GM19438 (cell line): Measurements from ENCODE around the gene PWWP2B.
A peak's percentile ranks its signal among the peaks of the same experiment; 100 is the strongest.
"Not testable (repeated sequence)": the region's sequence is repeated elsewhere in the genome, so short reads cannot be mapped to it uniquely, and the experiment has no call there.

Experiments
- ATAC-seq: cut with Tn5 transposase; IDR thresholded peaks from one replicate; pipeline ENCODE4 v1.9.1; 2021; ENCODE audit warnings: low read depth; ENCODE audit not compliant: unreplicated experiment

PWWP2B gene

DNA sequence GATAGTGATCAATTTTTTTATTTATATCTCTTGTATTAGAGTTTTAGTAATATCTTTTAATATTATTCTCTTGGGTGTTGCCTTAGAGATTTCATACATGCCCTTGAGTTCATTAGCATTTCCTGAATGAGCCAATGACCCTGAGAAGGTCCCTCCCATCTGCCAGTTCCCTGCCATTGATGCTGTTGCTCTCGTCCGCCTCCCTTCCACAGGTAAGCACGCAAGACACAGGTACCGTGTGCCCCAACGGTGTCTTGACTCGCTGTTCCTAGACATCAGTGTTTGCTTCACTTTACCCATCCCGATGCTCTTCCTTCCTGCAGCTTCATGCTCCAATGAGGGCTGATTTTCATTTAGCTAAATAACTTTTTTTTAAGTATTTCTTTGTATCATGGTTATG, 19.7 kb upstream of the PWWP2B start:
- no peak for ATAC-seq

GRCh38 chr10:132379026-132379425, 18.0 kb upstream of the PWWP2B start:
- ATAC-seq: not testable (repeated sequence)

DNA sequence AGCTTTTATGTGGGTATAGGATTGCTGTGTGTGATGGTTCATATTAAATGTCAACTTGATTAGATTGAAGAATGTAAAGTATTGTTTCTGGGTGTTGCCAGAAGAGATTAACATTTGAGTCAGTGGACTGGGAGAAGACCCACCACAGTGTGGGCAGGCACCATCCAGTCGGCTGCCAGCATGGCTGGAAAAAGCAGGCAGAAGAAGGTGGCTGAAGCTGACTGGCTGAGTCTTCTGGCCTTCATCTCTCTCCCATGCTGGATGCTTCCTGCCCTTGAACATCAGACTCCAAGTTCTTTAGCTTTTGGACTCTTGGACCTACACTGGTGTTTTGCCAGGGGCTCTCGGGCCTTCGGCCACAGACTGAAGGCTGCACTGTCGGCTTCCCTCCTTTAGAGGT, 16.0 kb upstream of the PWWP2B start:
- ATAC-seq: not testable (repeated sequence)

GRCh38 chr10:132381741-132382140, 15.3 kb upstream of the PWWP2B start:
- no peak for ATAC-seq

GRCh38 chr10:132382231-132382922, 14.6 kb upstream of the PWWP2B start:
- no peak for ATAC-seq

DNA sequence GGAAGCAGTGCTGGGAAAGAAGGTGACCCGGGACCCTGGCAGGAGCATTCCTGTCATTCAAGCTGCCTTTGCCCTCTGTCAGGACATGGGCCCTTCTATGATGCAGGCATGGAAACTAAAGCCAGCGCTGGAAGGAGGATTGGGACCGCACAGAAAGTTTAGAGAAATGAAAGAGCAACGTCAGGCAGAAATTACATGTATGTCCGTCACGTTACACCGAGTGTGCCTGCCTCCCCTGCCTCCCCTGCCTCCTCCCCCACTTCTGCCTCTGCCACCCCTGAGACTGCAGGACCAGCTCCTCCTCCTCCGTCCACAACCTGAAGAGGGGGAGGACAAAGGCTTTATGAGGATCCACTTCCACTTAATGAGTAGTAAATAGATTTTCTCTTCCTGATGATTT, 13.9 kb upstream of the PWWP2B start:
- no peak for ATAC-seq

GRCh38 chr10:132383751-132384196, 13.2 kb upstream of the PWWP2B start:
- ATAC-seq: no peak

GRCh38 chr10:132384618-132385388, 12.2 kb upstream of the PWWP2B start:
- ATAC-seq: no peak

- no peak for ATAC-seq
Measured at GRCh38 chr10:132385389-132385667, 11.7 kb upstream of the PWWP2B start.

DNA sequence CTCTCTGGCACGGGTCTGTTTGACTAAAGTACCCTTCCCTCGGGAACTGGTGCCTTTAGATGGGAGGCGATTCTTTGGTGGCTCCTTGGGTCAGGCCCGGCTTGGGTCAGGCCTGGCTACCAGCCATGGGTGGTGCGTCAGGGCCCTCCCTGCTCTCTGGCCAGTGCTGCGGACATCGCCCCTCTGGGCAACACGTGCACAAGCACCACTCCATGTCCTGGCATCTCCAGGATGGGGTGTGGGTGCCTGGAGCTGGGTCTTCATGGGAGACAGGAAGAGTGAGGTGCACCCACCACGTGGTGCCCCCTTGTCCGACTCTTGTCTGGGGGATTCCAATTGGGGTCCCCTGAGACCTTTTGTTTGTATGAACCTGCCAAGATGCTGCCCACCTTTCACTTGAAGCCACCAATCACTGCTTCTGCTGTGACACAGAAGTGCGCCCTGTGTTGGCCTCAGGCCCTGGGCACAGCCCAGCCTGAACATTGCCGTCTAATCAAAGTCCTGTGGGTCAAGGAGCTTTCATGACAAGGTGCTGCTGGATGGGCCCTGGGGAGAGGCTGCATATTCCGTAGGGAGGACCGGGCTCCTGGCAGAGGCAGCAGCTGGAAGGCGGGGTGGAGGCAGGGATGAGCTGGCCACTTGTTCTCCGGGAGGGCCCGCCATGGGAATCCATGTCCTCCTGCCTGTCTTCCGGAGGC, 11.1 kb upstream of the PWWP2B start:
- no peak for ATAC-seq

DNA sequence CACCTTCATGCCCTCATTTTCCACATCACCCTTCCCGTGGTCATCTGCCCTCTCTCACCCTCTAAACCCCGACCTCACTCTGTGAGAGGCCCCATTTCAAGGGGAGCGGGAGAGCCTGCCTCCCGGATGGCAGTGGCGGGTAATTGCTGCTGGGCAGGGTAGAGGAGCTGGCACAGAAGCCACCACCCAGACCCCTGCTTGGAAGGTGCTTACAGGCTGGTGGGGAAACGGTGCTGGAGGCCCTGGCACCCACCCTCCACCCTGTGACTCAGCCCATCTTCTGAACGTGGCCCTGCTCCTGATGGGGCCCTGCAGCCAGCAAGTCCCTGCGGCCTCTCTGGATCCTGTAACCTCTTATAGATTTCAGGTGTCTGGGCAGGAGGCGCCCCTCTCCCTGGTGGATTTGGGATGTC, 10.6 kb upstream of the PWWP2B start:
- ATAC-seq: no peak

- not testable (repeated sequence) for ATAC-seq
Measured at GRCh38 chr10:132386896-132387295, 10.1 kb upstream of the PWWP2B start.

DNA sequence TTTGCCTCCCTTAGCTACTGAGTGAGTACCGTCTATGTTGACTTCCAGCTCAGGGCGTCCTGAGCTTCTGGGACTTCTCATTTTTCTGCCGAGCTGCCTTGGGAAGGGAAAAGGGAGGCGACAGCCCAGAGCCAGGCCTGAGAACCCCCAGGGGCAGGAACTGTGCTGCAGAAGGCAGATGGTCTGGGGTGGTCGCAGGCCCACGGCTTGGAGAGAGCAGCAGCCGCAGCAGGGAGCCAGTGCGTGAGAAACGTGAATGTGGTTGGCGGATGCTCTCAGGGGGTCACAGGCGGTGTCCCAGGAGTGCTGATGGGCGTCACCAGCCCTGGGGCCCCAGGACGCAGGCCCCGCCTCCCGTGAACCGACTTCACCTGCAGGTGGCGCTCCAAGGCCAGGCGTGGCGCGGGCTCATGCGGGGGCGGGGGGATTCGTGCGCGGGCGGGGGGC, 9.2 kb upstream of the PWWP2B start:
- peak; percentile 66 for ATAC-seq

GRCh38 chr10:132388891-132389432, 8.0 kb upstream of the PWWP2B start:
- ATAC-seq: no peak

GRCh38 chr10:132389433-132390169, 7.4 kb upstream of the PWWP2B start:
- no peak for ATAC-seq

DNA sequence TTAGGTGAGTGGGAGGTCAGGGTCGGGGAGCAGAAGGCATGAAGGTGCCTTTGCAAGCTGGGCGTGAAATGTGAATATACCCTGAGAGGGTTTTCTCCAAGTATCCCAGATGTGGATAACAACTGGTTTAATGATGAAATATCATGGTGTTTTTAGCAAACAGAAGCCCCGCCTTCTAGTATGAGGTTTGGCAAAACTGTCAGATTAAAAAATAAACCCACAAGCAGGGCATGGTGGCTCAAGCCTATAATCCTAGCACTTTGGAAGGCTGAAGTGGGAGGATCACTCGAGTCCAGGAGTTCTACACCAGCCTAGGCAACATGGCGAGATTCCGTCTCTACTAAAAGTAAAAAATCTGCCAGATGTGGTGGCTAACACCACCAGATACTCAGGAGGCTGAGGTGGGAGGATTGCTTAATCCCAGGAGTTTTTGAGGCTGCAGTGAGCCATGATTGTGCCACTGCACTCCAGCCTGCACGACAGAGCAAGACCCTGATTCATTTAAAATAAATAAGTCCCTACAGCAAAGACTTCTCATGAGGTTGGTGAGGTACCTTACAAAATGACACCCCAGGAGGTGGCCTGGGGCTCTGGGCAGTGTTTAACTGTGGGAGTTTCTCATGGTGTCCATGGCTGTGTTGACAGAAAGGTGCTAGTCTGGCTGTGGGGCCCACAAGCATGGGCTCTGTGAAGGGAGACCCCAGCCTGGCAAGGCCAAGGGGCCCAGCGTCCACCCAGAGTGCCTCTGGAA, 6.7 kb upstream of the PWWP2B start:
- ATAC-seq: no peak

DNA sequence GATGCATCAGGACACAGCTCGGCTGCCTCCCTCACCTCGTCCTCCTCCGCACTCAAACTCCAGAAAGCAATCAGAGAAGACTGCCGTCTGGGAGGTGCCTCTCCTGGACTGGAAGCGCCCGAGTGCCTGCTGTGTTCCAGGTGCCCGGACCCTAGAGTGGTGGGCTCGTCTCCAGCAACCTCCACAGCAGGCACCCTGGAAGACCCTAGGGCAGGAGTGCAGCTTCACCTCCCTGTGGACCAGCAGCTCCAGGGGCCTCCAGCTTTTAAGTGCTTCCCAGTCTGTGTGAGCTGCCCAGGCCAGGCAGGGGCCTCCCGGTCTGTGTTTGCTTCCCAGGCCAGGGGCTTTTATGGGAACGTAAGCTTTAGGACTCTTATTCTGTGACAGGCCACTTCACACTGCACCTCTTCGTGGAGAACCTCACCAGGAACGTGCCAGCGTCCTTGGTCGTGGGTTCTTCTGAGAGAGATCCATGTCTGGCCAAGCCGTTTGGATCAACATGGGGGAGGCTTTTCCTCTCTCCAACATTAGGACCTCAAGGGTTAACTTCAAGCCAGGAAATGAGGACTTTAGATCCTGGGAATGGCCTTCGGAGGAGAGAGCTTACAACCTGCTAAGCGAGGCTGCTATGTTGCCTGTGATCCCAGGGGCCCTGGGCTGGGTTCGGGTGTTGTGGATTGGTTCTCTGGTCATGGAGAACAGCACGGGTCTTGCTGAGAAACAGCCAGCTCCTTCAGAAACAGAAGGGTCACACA, 5.9 kb upstream of the PWWP2B start:
- ATAC-seq: no peak

GRCh38 chr10:132391676-132392020, 5.4 kb upstream of the PWWP2B start:
- ATAC-seq: no peak

DNA sequence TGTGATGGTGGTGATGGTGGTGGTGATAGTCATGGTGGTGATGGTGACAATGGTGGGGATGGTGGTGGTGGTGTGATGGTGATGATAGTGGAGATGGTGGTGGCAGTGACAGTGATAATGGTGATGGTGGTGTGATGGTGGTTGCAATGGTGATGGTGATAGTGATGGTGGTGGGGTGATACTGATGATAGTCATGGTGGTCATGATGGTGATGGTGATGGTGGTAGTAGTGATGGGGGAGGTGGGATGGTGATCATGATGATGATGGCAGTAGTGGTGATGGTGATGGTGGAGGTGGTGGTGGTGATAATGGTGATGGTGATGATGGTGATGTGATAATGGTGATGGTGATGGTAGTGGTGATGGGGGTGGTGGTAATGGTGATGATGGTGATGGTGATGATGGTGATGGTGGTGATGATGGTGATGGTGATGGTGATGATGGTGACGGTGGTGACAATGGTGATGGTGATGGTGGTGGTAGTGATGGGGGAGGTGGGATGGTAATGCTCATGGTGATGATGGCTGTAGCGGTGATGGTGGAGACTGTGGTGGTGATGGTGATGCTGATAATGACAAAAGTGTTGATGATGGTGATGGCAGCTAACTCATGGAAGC, 4.7 kb upstream of the PWWP2B start:
- ATAC-seq: no peak
